GM19397 (cell line): ENCODE data around the gene GALNT2.

Experiments
- ATAC-seq: cut with Tn5 transposase; IDR thresholded peaks from one replicate; pipeline ENCODE4 v1.9.1; 2021; ENCODE audit warnings: mild to moderate bottlenecking, moderate library complexity; ENCODE audit not compliant: unreplicated experiment

Gene GALNT2

GRCh38 chr1:230309646-230310177 is 242.7 kb downstream of the GALNT2 start:
- ATAC-seq = no peak

- no peak for ATAC-seq
Measured at GRCh38 chr1:230310381-230311163, 243.5 kb downstream of the GALNT2 start.

DNA sequence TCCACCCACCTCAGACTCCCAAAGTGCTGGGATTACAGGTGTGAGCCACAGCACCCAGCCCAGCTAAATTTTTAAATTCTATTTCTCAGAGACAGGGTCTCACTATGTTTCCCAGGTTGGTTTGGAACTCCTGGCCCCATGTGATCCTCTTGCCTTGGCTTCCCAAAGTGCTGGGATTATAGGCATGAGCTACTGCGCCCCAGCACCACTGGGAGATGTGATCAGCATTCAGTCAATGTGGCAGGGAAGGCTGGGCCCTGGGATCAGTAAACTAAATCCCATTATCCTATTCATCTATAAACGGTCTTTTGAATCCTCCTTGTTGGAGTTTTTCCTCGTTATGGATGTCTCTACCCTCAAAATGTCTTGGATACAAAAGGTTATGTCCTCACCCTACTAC is 245.6 kb downstream of the GALNT2 start:
- no peak for ATAC-seq

GRCh38 chr1:230313453-230314141 is 246.6 kb downstream of the GALNT2 start:
- ATAC-seq = no peak

DNA sequence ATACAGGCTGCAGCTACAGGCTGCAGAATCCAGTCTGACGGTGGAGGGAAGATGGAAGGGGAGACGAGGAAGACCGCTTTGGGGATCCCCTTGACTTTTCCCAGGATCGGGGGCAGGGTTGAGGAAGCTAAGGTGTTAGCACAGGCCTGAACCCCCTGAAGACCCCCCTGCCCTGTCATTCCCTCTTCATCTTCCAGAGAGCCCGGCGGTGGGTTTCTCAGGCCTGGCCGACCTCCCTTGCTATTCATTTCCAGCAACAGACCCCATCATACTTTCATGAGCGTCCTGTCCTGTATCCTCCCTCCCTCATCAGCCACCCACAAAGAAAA is 247.1 kb downstream of the GALNT2 start:
- no peak for ATAC-seq

DNA sequence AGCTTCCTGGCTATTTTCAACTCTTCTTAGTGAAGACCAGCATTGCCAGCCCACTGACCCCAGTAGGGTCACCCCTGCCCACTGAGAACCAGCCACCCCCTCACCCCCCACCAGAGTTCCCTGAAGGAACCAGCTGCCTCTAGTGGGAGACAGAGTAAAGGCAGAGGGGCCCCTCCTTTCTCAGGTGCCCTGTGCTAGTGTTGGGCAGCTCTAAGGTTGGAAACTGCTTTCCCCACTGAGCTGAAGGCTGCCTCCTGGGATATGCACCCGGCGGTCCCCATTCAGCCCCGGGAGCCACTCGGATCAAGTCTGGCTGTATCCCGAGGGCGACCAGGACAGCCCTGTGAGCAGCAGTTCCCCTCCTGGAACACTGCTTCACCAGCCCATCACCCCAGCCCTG is 248.1 kb downstream of the GALNT2 start:
- ATAC-seq = no peak

- ATAC-seq = no peak
Measured at GRCh38 chr1:230316864-230317745, 250.1 kb downstream of the GALNT2 start.

- no peak for ATAC-seq
Measured at GRCh38 chr1:230317823-230318819, 251.1 kb downstream of the GALNT2 start.

GRCh38 chr1:230319014-230319747 is 252.1 kb downstream of the GALNT2 start:
- ATAC-seq = no peak

DNA sequence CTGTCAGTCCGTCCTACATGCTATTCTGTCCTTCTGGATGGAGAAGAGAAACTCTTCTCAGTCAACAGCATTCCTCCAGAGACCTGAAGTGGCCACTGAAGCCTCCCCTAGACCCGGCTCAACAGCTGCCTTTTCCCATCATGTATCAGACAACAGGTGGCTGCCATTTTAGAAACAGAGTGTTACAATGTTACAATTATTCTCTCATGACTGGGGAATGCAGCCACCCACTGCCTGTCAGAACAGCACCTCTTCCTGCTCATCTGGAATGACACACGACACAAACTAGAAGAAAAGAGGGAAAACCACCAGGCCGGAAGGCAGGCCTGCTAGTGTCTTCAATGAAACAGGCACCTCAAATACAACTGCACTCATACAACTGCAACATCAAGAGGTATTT is 253.8 kb downstream of the GALNT2 start:
- no peak for ATAC-seq

- no peak for ATAC-seq
Measured at GRCh38 chr1:230321341-230321740, 254.3 kb downstream of the GALNT2 start.

- ATAC-seq = no peak
Measured at GRCh38 chr1:230321741-230322420, 254.8 kb downstream of the GALNT2 start.

- ATAC-seq = no peak
Measured at GRCh38 chr1:230322421-230322756, 255.4 kb downstream of the GALNT2 start.

DNA sequence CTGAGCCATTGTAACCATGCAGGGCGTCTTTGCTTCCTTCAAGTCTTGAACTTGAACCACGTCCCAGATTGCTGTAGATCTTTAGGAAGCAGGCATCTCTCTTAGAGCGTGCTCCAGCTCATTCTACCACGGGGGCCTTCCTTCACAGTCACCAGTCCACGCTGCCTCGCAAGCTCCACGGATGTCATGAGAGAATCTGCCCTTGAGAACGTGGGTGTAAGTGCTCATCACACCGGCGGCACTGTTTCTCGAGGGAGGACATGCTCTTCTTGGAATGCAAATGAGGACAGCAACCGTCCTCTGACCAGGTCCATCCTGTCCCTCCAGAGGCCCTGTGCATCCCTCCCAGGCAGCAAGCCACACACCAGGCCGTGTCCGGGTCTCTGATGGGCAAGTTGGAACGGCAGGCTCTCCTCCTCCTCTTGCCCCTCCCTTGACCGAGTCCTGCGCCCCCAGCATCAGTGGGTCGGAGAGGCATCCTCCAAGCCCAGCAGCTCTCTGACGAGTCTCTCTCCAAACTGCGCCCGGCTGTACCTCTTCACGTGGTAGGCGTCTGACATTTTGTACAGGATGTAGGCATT is 256.0 kb downstream of the GALNT2 start:
- ATAC-seq = no peak

GRCh38 chr1:230323686-230324085 is 256.6 kb downstream of the GALNT2 start:
- no peak for ATAC-seq

- no peak for ATAC-seq
Measured at GRCh38 chr1:230326971-230327891, 260.2 kb downstream of the GALNT2 start.

DNA sequence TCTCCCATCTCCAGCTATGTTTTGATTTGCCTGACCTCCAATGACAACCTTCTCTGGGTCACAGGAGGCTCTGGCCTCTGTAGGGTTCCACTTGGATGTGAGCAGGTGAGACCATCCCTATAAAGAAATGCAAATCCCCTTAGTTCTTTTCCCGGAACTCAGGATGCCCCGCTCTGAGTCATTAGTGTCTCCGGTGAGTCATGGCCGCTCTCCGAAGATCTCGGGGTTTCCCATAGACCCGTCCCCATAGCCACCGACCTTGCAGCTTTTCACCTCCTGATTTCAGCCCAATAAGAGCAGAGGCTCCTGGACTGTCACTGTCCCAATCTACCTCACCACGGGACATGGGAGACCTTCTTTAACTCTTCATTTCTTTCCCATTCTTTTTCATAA is 260.9 kb downstream of the GALNT2 start:
- ATAC-seq = no peak
